Endothelial cell of umbilical vein (primary cell): Measurements from ENCODE around the gene CD163. TPM values are rescaled to one million over a fixed set of nuclear protein-coding genes. Genes with fewer than 3 reads are reported as not detected.
"Not testable (repeated sequence)": the region's sequence is repeated elsewhere in the genome, so short reads cannot be mapped to it uniquely, and the experiment has no call there.

Experiments used
- BruUV-seq: library from RNA; stranded (reverse); fragments of 400-500 nt; replicated peaks from 2 replicates; lab custom pipeline; 2021; lab: Mats Ljungman, UMichigan
- CTCF ChIA-PET: fragments of 300-600, 350-600 bp; sonication (Branson Sonifier 250); formaldehyde crosslinking; loops from one replicate; lab custom pipeline; 2021; ENCODE audit warnings: antibody characterized with exemption, inconsistent platforms; lab: Charles Lee
- POLR2A ChIA-PET: fragments of 300-600, 350-600 bp; sonication (Branson Sonifier 250); formaldehyde crosslinking; loops from one replicate; lab custom pipeline; 2021; ENCODE audit warnings: antibody characterized with exemption, inconsistent platforms; lab: Charles Lee
- DNase-seq: peaks from one replicate; pipeline ENCODE4 v3.0.0-alpha.2; 2011; ENCODE audit warnings: low read depth, low spot score
- FAIRE-seq: peaks from 2 replicates; lab custom pipeline; 2011; peaks lifted over from hg19 to GRCh38; lab: Jason Lieb, UNC
- H2AFZ ChIP-seq: 2 replicates; pipeline ENCODE4 v1.6.0; 2012; ENCODE audit warnings: low read depth, low read length, control low read depth, inconsistent platforms
- H3K27ac ChIP-seq: 2 replicates; pipeline ENCODE4 v1.5.1; 2011; ENCODE audit warnings: low read depth, mild to moderate bottlenecking, control low read depth, low read length, moderate library complexity; ENCODE audit not compliant: insufficient read depth
- H3K27me3 ChIP-seq, 2 experiments: 2 replicates each; pipeline versions ENCODE4 v1.6.0 to v1.6.1; 2011; ENCODE audit warnings: low read length in 2 of 2, mixed read lengths in 1 of 2; ENCODE audit not compliant: control insufficient read depth in 2 of 2, insufficient read depth in 2 of 2
- H3K36me3 ChIP-seq, 2 experiments: 2 replicates in 1 of 2; 3 replicates in 1 of 2; pipeline ENCODE4 v1.5.1; 2011; ENCODE audit warnings: low read length in 2 of 2, mild to moderate bottlenecking in 1 of 2, moderate library complexity in 1 of 2; ENCODE audit not compliant: control insufficient read depth in 2 of 2, insufficient read depth in 2 of 2; ENCODE audit errors: extremely low read depth in 1 of 2
- H3K4me1 ChIP-seq: 3 replicates; pipeline ENCODE4 v1.5.1; 2011; ENCODE audit warnings: mild to moderate bottlenecking, low read length; ENCODE audit not compliant: control insufficient read depth, insufficient read depth; ENCODE audit errors: extremely low read depth
- H3K4me2 ChIP-seq: 2 replicates; pipeline ENCODE4 v1.6.1; 2011; ENCODE audit warnings: low read length, control low read depth, mixed read lengths; ENCODE audit not compliant: insufficient read depth
- H3K4me3 ChIP-seq, 3 experiments: fragments of 200-600 bp in 1 of 3; sonication (generic), shearing (Covaris generic) in 1 of 3; replicated peaks in 1 of 3; 2 replicates each; pipeline ENCODE4 v1.5.1; 2011 to 2016; ENCODE audit warnings: control low read depth in 3 of 3, low read length in 3 of 3, mild to moderate bottlenecking in 2 of 3, inconsistent platforms in 1 of 3, low read depth in 1 of 3, moderate library complexity in 1 of 3; ENCODE audit not compliant: insufficient read depth in 1 of 3
- H3K79me2 ChIP-seq: 2 replicates; pipeline ENCODE4 v1.6.0; 2012; ENCODE audit warnings: low read length, inconsistent platforms; ENCODE audit not compliant: control insufficient read depth, insufficient read depth
- H3K9ac ChIP-seq: replicated peaks from 2 replicates; pipeline ENCODE3; 2011; ENCODE audit warnings: low read length, control low read depth; ENCODE audit not compliant: insufficient read depth; ENCODE audit errors: extremely low read depth
- H3K9me1 ChIP-seq: replicated peaks from 3 replicates; pipeline ENCODE4 v1.6.0; 2011; ENCODE audit warnings: mild to moderate bottlenecking, low read length; ENCODE audit not compliant: control insufficient read depth, insufficient read depth; ENCODE audit errors: extremely low read depth
- H3K9me3 ChIP-seq: replicated peaks from 2 replicates; pipeline ENCODE4 v1.5.1; 2012; ENCODE audit warnings: low read length, inconsistent platforms; ENCODE audit not compliant: control insufficient read depth, insufficient read depth
- H4K20me1 ChIP-seq: replicated peaks from 2 replicates; pipeline ENCODE3; 2011; ENCODE audit warnings: mild to moderate bottlenecking, low read length; ENCODE audit not compliant: control insufficient read depth, insufficient read depth; ENCODE audit errors: extremely low read depth
- EZH2 ChIP-seq: IDR thresholded peaks from 2 replicates; pipeline ENCODE4 v1.6.1; 2012; ENCODE audit warnings: borderline replicate concordance, low read depth, mild to moderate bottlenecking, moderate library complexity, low read length, inconsistent platforms; ENCODE audit not compliant: severe bottlenecking
- GATA2 ChIP-seq: IDR thresholded peaks from 2 replicates; pipeline ENCODE4 v1.7.0; 2011; ENCODE audit warnings: low read depth, mild to moderate bottlenecking, moderate library complexity, mixed read lengths, low read length; ENCODE audit not compliant: insufficient read length, insufficient read depth
- JUN ChIP-seq: IDR thresholded peaks from 2 replicates; pipeline ENCODE4 v1.6.1; 2011; ENCODE audit warnings: borderline replicate concordance, low read depth; ENCODE audit not compliant: insufficient read length, insufficient read depth
- MAX ChIP-seq: IDR thresholded peaks from 2 replicates; pipeline ENCODE4 v1.6.1; 2011; ENCODE audit not compliant: insufficient read depth, insufficient read length
- POLR2A ChIP-seq: IDR thresholded peaks from 2 replicates; pipeline ENCODE4 v1.6.1; 2012; ENCODE audit warnings: low read depth, mild to moderate bottlenecking, control low read depth, low read length
- POLR2AphosphoS5 ChIP-seq: IDR thresholded peaks from 2 replicates; pipeline ENCODE4 v1.6.1; 2012; ENCODE audit warnings: low read depth, mild to moderate bottlenecking, control low read depth, low read length, moderate library complexity; ENCODE audit not compliant: insufficient read depth
- dilution Hi-C: fragments of 300-500 bp; cut with MboI; formaldehyde crosslinking; loops from one replicate; pipeline ENCODE4 v1.15.0; 2019; ENCODE audit warnings: low sequenced_read_pairs; ENCODE audit not compliant: extremely low pct_ligation_motif_present
- intact Hi-C: fragments of 100-400 bp; cut with micrococcal nuclease; formaldehyde crosslinking; loops from one replicate; pipeline ENCODE4 v1.10.0; 2022
- polyA plus RNA-seq, 4 experiments: library from polyadenylated mRNA; depleted of rRNA in 3 of 4; stranded (reverse) in 3 of 4; unstranded in 1 of 4; fragments of >200 nt; gene quantifications; 2 replicates each; pipeline versions ENCODE4 v1.2.1 to v1.2.3, GENCODE V29; 2011 to 2012; ENCODE audit warnings: missing spikeins in 1 of 4
- total RNA-seq: library from RNA; stranded (reverse); gene quantifications from 2 replicates; pipeline ENCODE4 v1.2.3, GENCODE V29; 2021
- TF ChIP-seq, protein P1 (sequence below), 2 donors: IDR thresholded peaks; 1 replicate in 1 of 2; 2 replicates in 1 of 2; pipeline ENCODE4 v1.5.1; 2011; ENCODE audit warnings: low read length in 2 of 2, mild to moderate bottlenecking in 2 of 2, moderate library complexity in 2 of 2, control low read depth in 1 of 2, inconsistent platforms in 1 of 2, low read depth in 1 of 2; ENCODE audit not compliant: insufficient read depth in 1 of 2; ENCODE audit errors: extremely low read depth in 1 of 2

The CD163 gene
- total and polyA plus RNA-seq, 2 donors (not counting 3 experiments of a cell fraction or from before 2014, with no cell fraction given), result not detected

GRCh38 chr12:7437494-7437893 is 66.1 kb downstream of the CD163 start:
- H2AFZ ChIP-seq, BruUV-seq, FAIRE-seq, H3K9me1 ChIP-seq, dilution Hi-C loops, H3K9me3 ChIP-seq, H3K36me3 ChIP-seq, H3K4me3 ChIP-seq, CTCF ChIA-PET, H4K20me1 ChIP-seq, DNase-seq, H3K27ac ChIP-seq, H3K9ac ChIP-seq, H3K4me2 ChIP-seq, H3K79me2 ChIP-seq, H3K27me3 ChIP-seq, POLR2A ChIA-PET: not testable (repeated sequence)
- intact Hi-C loops, result loop anchor here (10.0 kb wide), 1 partner anchor 1433 kb away; no protein-coding TSS in a partner anchor
- peaks cover 33% of the 10 kb centered on the region for H3K4me1 ChIP-seq

DNA sequence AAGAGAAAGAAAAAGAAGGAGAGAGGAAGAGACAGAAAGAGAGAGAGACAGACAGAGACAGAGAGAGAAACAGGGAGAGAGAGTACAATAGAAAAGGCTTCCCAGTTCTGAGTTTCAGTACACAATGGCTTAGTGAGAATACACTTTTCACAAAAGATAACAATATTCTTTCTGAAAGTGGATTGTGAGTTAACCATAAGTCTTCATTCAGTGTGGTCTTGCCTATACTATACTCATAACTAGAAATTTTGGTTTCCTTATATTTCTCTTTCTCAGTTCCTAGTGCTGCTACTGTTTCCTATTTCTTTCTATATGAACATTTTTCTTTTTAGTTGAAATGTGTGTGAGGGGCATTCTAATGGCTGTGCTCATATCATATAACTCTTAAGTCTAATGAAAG is 68.9 kb downstream of the CD163 start:
- H3K27me3 ChIP-seq, result no peaks in the 10 kb centered on the region
- FAIRE-seq, result no peak

More for the DNA sequence above, 68.9 kb downstream of the CD163 start:
- TF ChIP-seq, protein P1, sequence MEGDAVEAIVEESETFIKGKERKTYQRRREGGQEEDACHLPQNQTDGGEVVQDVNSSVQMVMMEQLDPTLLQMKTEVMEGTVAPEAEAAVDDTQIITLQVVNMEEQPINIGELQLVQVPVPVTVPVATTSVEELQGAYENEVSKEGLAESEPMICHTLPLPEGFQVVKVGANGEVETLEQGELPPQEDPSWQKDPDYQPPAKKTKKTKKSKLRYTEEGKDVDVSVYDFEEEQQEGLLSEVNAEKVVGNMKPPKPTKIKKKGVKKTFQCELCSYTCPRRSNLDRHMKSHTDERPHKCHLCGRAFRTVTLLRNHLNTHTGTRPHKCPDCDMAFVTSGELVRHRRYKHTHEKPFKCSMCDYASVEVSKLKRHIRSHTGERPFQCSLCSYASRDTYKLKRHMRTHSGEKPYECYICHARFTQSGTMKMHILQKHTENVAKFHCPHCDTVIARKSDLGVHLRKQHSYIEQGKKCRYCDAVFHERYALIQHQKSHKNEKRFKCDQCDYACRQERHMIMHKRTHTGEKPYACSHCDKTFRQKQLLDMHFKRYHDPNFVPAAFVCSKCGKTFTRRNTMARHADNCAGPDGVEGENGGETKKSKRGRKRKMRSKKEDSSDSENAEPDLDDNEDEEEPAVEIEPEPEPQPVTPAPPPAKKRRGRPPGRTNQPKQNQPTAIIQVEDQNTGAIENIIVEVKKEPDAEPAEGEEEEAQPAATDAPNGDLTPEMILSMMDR (IDR thresholded peaks at IDR 0.05; ENCODE audit: extremely low read depth in 1 of 2, insufficient read depth in 1 of 2, low read depth in 1 of 2, low read length in 2 of 2), result no peak
- TF ChIP-seq POLR2AphosphoS5 (no peak), GATA2 (no peak), POLR2A (no peak), EZH2 (no peak), MAX (no peak), JUN (no peak)
- H4K20me1 ChIP-seq, result no peaks in the 10 kb centered on the region
- no peaks in the 10 kb centered on the region for H3K79me2 ChIP-seq
- no peak overlapping the region for H3K4me2 ChIP-seq
- H3K27ac ChIP-seq, result peak overlapping the region; percentile 93
- H3K4me3 ChIP-seq, result no peak overlapping the region
- H3K36me3 ChIP-seq, result no peaks in the 10 kb centered on the region
- POLR2A ChIA-PET, result no interaction called here
- no TSS peak for BruUV-seq
- peak overlapping the region; percentile 81 for H2AFZ ChIP-seq
- H3K4me1 ChIP-seq, result peaks cover 41% of the 10 kb centered on the region
- intact Hi-C loops, result loop anchor here (10.0 kb wide), 1 partner anchor 1430 kb away; no protein-coding TSS in a partner anchor
- no peaks in the 10 kb centered on the region for H3K9me1 ChIP-seq
- no peaks in the 10 kb centered on the region for H3K9me3 ChIP-seq
- dilution Hi-C loops, result no loop called here
- CTCF ChIA-PET, result interaction anchor here (1.0 kb wide), 2 partner anchors 10 to 114 kb away, joined by 3 read pairs; no protein-coding TSS in a partner anchor
- H3K9ac ChIP-seq, result no peak overlapping the region
- DNase-seq, result no peak
